ENCODE data around the gene PDZRN4.

Gene PDZRN4

GRCh38 chr12:41466802-41467201, 278.7 kb downstream of the PDZRN4 start:
- Histone ChIP-seq H3K27me3 (ENCODE audit: insufficient read depth, insufficient read length) (no peaks in the 10 kb centered on the region), H3K9ac (ENCODE audit: insufficient read length, low read depth) (no peak overlapping the region), H3K4me3 (ENCODE audit: insufficient read length, low read depth) (no peak overlapping the region), H3K36me3 (ENCODE audit: insufficient read depth, insufficient read length, low read length) (no peaks in the 10 kb centered on the region), H3K4me1 (ENCODE audit: insufficient read depth, insufficient read length) (no peaks in the 10 kb centered on the region), H3K9me3 (ENCODE audit: insufficient read depth, low read length) (no peaks in the 10 kb centered on the region)
- TF ChIP-seq SUZ12 (IDR thresholded peaks at IDR 0.05; ENCODE audit: extremely low read depth, insufficient read depth, insufficient read length), result no peak
- no peak for TF ChIP-seq YY1 (IDR thresholded peaks at IDR 0.05; ENCODE audit: insufficient read depth, insufficient read length)
- TF ChIP-seq ZNF274 (IDR thresholded peaks at IDR 0.05; ENCODE audit: low read depth, low read length), result no peak
- DNase-seq (ENCODE audit: low read depth, low spot score), result no peak

- TF ChIP-seq YY1 (IDR thresholded peaks at IDR 0.05; ENCODE audit: insufficient read depth, insufficient read length), result no peak
- TF ChIP-seq ZNF274 (IDR thresholded peaks at IDR 0.05; ENCODE audit: low read depth, low read length), result no peak
- no peak for TF ChIP-seq SUZ12 (IDR thresholded peaks at IDR 0.05; ENCODE audit: extremely low read depth, insufficient read depth, insufficient read length)
- no peak for DNase-seq (ENCODE audit: low read depth, low spot score)
- H3K27me3 ChIP-seq (ENCODE audit: insufficient read depth, insufficient read length), result no peaks in the 10 kb centered on the region
- H3K9ac ChIP-seq (ENCODE audit: insufficient read length, low read depth), result no peak overlapping the region
- no peaks in the 10 kb centered on the region for H3K4me1 ChIP-seq (ENCODE audit: insufficient read depth, insufficient read length)
- H3K9me3 ChIP-seq (ENCODE audit: insufficient read depth, low read length), result no peaks in the 10 kb centered on the region
- no peaks in the 10 kb centered on the region for H3K36me3 ChIP-seq (ENCODE audit: insufficient read depth, insufficient read length, low read length)
- no peak overlapping the region for H3K4me3 ChIP-seq (ENCODE audit: insufficient read length, low read depth)
Observed at GRCh38 chr12:41467591-41468325, 279.6 kb downstream of the PDZRN4 start.

GRCh38 chr12:41468341-41468740, 280.2 kb downstream of the PDZRN4 start:
- no peak for DNase-seq (ENCODE audit: low read depth, low spot score)
- Histone ChIP-seq H3K9ac (ENCODE audit: insufficient read length, low read depth) (no peak overlapping the region), H3K4me1 (ENCODE audit: insufficient read depth, insufficient read length) (no peaks in the 10 kb centered on the region), H3K9me3 (ENCODE audit: insufficient read depth, low read length) (no peaks in the 10 kb centered on the region), H3K4me3 (ENCODE audit: insufficient read length, low read depth) (no peak overlapping the region), H3K27me3 (ENCODE audit: insufficient read depth, insufficient read length) (no peaks in the 10 kb centered on the region), H3K36me3 (ENCODE audit: insufficient read depth, insufficient read length, low read length) (no peaks in the 10 kb centered on the region)
- TF ChIP-seq ZNF274 (IDR thresholded peaks at IDR 0.05; ENCODE audit: low read depth, low read length) (no peak), YY1 (IDR thresholded peaks at IDR 0.05; ENCODE audit: insufficient read depth, insufficient read length) (no peak), SUZ12 (IDR thresholded peaks at IDR 0.05; ENCODE audit: extremely low read depth, insufficient read depth, insufficient read length) (no peak)

- no peaks in the 10 kb centered on the region for H3K36me3 ChIP-seq (ENCODE audit: insufficient read depth, insufficient read length, low read length)
- no peaks in the 10 kb centered on the region for H3K4me1 ChIP-seq (ENCODE audit: insufficient read depth, insufficient read length)
- no peak overlapping the region for H3K4me3 ChIP-seq (ENCODE audit: insufficient read length, low read depth)
- no peaks in the 10 kb centered on the region for H3K9me3 ChIP-seq (ENCODE audit: insufficient read depth, low read length)
- no peak for TF ChIP-seq YY1 (IDR thresholded peaks at IDR 0.05; ENCODE audit: insufficient read depth, insufficient read length)
- TF ChIP-seq SUZ12 (IDR thresholded peaks at IDR 0.05; ENCODE audit: extremely low read depth, insufficient read depth, insufficient read length), result no peak
- TF ChIP-seq ZNF274 (IDR thresholded peaks at IDR 0.05; ENCODE audit: low read depth, low read length), result no peak
- no peaks in the 10 kb centered on the region for H3K27me3 ChIP-seq (ENCODE audit: insufficient read depth, insufficient read length)
- no peak overlapping the region for H3K9ac ChIP-seq (ENCODE audit: insufficient read length, low read depth)
- DNase-seq (ENCODE audit: low read depth, low spot score), result no peak
Observed at GRCh38 chr12:41468756-41469155, 280.6 kb downstream of the PDZRN4 start.

GRCh38 chr12:41473441-41473840, 285.3 kb downstream of the PDZRN4 start:
- H3K9me3 ChIP-seq (ENCODE audit: insufficient read depth, low read length), result no peaks in the 10 kb centered on the region
- H3K4me1 ChIP-seq (ENCODE audit: insufficient read depth, insufficient read length), result no peaks in the 10 kb centered on the region
- no peak overlapping the region for H3K4me3 ChIP-seq (ENCODE audit: insufficient read length, low read depth)
- no peaks in the 10 kb centered on the region for H3K36me3 ChIP-seq (ENCODE audit: insufficient read depth, insufficient read length, low read length)
- no peak overlapping the region for H3K9ac ChIP-seq (ENCODE audit: insufficient read length, low read depth)
- DNase-seq (ENCODE audit: low read depth, low spot score), result no peak
- H3K27me3 ChIP-seq (ENCODE audit: insufficient read depth, insufficient read length), result no peaks in the 10 kb centered on the region
- TF ChIP-seq SUZ12 (IDR thresholded peaks at IDR 0.05; ENCODE audit: extremely low read depth, insufficient read depth, insufficient read length), result no peak

- Histone ChIP-seq H3K27me3 (ENCODE audit: insufficient read depth, insufficient read length) (no peaks in the 10 kb centered on the region), H3K36me3 (ENCODE audit: insufficient read depth, insufficient read length, low read length) (no peaks in the 10 kb centered on the region), H3K9me3 (ENCODE audit: insufficient read depth, low read length) (no peaks in the 10 kb centered on the region), H3K9ac (ENCODE audit: insufficient read length, low read depth) (no peak overlapping the region), H3K4me1 (ENCODE audit: insufficient read depth, insufficient read length) (no peaks in the 10 kb centered on the region), H3K4me3 (ENCODE audit: insufficient read length, low read depth) (no peak overlapping the region)
- DNase-seq (ENCODE audit: low read depth, low spot score), result no peak
- TF ChIP-seq SUZ12 (IDR thresholded peaks at IDR 0.05; ENCODE audit: extremely low read depth, insufficient read depth, insufficient read length), result no peak
- TF ChIP-seq YY1 (IDR thresholded peaks at IDR 0.05; ENCODE audit: insufficient read depth, insufficient read length), result no peak
- no peak for TF ChIP-seq ZNF274 (IDR thresholded peaks at IDR 0.05; ENCODE audit: low read depth, low read length)
Observed at GRCh38 chr12:41474001-41474400, 285.9 kb downstream of the PDZRN4 start.

GRCh38 chr12:41476499-41477439, 288.6 kb downstream of the PDZRN4 start:
- no peak for DNase-seq (ENCODE audit: low read depth, low spot score)

More at GRCh38 chr12:41476499-41477439, 288.6 kb downstream of the PDZRN4 start:
- H3K4me3 ChIP-seq (ENCODE audit: insufficient read length, low read depth), result no peak overlapping the region
- no peaks in the 10 kb centered on the region for H3K36me3 ChIP-seq (ENCODE audit: insufficient read depth, insufficient read length, low read length)
- no peaks in the 10 kb centered on the region for H3K27me3 ChIP-seq (ENCODE audit: insufficient read depth, insufficient read length)
- no peak overlapping the region for H3K9ac ChIP-seq (ENCODE audit: insufficient read length, low read depth)
- no peaks in the 10 kb centered on the region for H3K4me1 ChIP-seq (ENCODE audit: insufficient read depth, insufficient read length)
- no peak for TF ChIP-seq SUZ12 (IDR thresholded peaks at IDR 0.05; ENCODE audit: extremely low read depth, insufficient read depth, insufficient read length)
- TF ChIP-seq ZNF274 (IDR thresholded peaks at IDR 0.05; ENCODE audit: low read depth, low read length), result no peak
- no peak for TF ChIP-seq YY1 (IDR thresholded peaks at IDR 0.05; ENCODE audit: insufficient read depth, insufficient read length)
- no peaks in the 10 kb centered on the region for H3K9me3 ChIP-seq (ENCODE audit: insufficient read depth, low read length)
